ENCODE data around the gene SSBP2.

SSBP2 gene

DNA sequence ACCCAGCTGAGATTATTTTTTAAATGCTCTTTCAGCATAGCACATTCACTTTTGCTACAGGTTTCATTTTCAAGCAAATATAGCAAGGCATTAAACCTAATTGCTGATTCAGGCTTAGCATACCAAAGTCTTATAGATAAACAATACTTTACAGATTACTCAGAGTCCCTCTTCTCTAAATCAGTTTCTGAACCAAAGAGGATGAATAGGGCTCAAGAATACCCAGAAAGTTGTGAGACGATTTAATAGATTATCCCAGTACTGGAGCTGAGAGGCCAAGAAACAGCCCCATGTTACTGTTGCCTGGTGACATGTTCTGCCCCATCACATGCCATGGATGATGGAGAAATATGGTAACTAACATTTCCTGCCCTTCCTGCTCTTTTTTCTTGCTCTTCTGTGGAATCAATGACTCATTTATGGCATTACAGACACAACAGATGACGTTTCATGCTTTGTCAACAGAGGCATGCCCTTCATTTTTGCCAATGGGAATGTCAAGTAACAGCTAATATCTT lies 18.1 kb upstream of the SSBP2 start:
- peak; percentile 89 for DNase-seq (ENCODE audit: low read depth)
- no peak overlapping the region for H3K4me3 ChIP-seq (ENCODE audit: low read length)
- TF ChIP-seq, protein P1, sequence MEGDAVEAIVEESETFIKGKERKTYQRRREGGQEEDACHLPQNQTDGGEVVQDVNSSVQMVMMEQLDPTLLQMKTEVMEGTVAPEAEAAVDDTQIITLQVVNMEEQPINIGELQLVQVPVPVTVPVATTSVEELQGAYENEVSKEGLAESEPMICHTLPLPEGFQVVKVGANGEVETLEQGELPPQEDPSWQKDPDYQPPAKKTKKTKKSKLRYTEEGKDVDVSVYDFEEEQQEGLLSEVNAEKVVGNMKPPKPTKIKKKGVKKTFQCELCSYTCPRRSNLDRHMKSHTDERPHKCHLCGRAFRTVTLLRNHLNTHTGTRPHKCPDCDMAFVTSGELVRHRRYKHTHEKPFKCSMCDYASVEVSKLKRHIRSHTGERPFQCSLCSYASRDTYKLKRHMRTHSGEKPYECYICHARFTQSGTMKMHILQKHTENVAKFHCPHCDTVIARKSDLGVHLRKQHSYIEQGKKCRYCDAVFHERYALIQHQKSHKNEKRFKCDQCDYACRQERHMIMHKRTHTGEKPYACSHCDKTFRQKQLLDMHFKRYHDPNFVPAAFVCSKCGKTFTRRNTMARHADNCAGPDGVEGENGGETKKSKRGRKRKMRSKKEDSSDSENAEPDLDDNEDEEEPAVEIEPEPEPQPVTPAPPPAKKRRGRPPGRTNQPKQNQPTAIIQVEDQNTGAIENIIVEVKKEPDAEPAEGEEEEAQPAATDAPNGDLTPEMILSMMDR (conservative IDR thresholded peaks at IDR 0.05; ENCODE audit: low read length) = no peak

DNA sequence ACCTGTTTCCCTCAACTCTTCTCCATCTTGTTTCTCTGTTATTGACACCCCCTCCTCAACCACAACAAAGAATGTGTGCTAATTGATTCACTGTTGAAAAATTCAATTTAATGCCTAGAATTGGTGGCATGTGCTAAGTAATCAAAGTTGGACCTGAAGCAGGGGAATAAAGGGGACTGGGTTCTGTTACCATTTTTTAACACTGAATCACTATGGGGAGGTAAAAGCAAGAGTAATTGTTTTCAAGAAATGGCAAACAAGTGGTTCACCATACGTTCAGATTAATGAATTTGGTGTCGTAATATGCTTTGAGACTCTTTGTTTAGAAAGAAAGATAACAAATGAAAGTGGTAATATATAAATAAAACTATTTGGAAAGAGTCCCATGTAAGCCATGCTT lies 17.0 kb upstream of the SSBP2 start:
- DNase-seq (ENCODE audit: low read depth) = no peak
- H3K4me3 ChIP-seq (ENCODE audit: low read length) = no peak overlapping the region
- TF ChIP-seq, protein P1 (conservative IDR thresholded peaks at IDR 0.05; ENCODE audit: low read length) = no peak

DNA sequence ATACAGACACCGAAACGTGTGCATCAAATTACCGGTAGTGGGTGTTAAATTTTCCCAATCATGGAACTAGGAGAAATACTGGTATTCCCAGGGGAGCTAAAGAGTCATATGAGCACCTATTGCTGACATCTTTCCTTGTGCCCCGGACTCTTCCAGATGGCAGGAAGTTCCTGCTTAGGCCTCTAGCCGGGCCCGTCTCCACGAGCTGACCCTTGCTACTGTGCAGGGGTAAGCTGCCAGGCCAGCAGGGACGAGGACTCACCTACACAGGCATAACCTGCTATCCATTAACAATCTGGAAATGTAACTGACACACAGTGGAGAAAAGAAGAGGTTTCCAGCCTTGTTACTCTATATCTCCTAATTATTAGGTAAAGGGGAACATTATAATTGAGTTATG lies 16.2 kb upstream of the SSBP2 start:
- TF ChIP-seq, protein P1 (conservative IDR thresholded peaks at IDR 0.05; ENCODE audit: low read length) = no peak
- no peak for DNase-seq (ENCODE audit: low read depth)
- no peak overlapping the region for H3K4me3 ChIP-seq (ENCODE audit: low read length)

DNA sequence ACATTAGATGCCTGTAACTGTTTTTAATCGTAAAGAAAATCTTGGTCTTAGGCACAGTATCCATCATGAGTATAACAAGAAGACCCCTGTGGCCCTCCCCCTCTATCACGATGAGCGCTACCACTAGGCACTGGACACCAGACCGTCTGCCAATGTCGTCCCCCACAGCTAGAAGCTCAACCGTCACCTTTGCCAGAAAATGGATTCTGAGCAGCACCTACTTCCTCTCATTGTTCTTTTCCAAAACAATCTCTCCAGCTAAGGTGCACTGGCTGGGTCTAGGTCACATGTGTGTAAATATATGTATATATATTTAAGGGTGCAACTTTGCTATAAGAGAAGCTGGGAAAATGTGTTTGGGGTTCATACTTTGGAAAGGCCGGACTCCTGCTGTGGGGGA lies 15.7 kb upstream of the SSBP2 start:
- TF ChIP-seq, protein P1 (conservative IDR thresholded peaks at IDR 0.05; ENCODE audit: low read length) = no peak
- DNase-seq (ENCODE audit: low read depth) = no peak
- H3K4me3 ChIP-seq (ENCODE audit: low read length) = no peak overlapping the region

DNA sequence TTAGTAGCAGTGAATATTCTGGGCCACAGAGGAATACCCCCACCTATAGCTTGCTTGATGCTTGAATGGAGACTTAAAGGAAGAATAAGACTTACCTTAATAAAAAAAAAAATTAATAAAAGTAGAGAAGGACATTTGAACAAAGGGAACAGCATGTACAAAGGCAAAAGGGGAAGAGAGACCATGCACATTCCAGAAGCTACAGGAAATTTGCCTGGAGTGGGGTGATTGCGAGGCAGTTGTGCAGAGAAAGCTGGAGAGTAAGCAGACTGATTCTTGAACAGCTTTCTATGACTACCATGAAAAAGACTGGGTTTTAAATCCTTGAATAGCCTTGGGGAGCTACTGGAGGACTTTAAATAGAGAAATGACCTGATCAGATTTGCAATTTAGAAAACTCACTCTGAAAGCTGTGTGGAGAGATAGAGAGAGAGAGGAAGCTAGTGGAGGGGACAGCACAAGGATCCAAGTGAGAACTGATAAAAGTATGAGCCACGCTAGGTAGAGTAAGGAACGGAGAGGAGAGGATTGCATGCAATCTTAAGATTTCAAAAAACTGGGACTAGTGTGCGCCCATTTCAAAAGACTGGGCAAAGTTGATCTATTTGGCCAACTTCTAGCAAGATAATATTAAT lies 12.5 kb upstream of the SSBP2 start:
- TF ChIP-seq, protein P1 (conservative IDR thresholded peaks at IDR 0.05; ENCODE audit: low read length) = no peak
- no peak overlapping the region for H3K4me3 ChIP-seq (ENCODE audit: low read length)
- DNase-seq (ENCODE audit: low read depth) = no peak

DNA sequence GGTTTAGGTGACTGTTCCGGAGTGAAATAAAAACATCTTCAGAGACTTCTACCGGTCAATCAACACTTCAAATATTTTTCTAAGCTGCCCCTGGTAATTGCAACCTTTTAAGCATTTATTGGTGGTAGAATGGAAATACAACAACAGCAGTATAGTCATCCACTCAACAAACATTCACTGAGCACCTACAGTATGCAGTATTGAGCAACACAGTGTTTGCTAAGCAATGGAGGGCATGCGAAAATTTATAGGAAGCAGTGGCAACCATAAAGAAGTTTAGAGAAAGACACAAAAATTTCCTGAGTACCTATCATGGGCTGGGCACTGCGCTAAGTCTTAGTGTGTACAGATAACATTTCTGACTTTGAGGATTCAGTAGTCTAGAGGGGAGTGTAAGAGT lies 12.0 kb upstream of the SSBP2 start:
- TF ChIP-seq, protein P1 (conservative IDR thresholded peaks at IDR 0.05; ENCODE audit: low read length) = no peak
- H3K4me3 ChIP-seq (ENCODE audit: low read length) = no peak overlapping the region
- no peak for DNase-seq (ENCODE audit: low read depth)

DNA sequence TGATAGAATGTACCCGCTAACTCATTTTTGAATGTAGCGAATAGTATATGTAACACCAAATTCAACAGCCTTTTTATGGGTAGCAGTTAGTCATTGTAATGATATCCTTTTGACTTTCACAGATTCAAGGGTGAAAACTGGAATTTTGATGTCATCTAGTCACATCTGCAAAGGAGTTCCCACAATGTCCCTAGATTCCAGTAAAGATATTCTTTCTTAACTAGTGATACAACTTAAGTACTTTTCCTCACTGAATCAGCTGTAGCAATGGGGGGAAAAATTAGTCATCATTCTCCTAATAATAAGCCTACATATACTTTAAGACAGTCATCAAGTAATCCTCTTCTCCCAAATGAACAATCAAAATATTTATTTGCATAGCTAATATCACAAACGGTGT lies 11.5 kb upstream of the SSBP2 start:
- no peak for DNase-seq (ENCODE audit: low read depth)
- no peak overlapping the region for H3K4me3 ChIP-seq (ENCODE audit: low read length)
- TF ChIP-seq, protein P1 (conservative IDR thresholded peaks at IDR 0.05; ENCODE audit: low read length) = no peak
